HCT116 (cell line): ENCODE measurements around the gene DDR2. TPM values are rescaled to one million over a fixed set of nuclear protein-coding genes. Genes with fewer than 3 reads are reported as not detected.

Experiments
- ATAC-seq: fragments of 200-7000 bp; cut with Tn5 transposase; 2 replicates; pipeline ENCODE4 v1.9.1; 2020; ENCODE audit warnings: mild to moderate bottlenecking, moderate library complexity
- BruUV-seq: library from RNA; stranded (reverse); fragments of 400-500 nt; replicated peaks from 2 replicates; lab custom pipeline; 2021; lab: Mats Ljungman, UMichigan
- CTCF ChIA-PET: fragments of 300-600 bp; sonication (Branson Sonifier 250); formaldehyde crosslinking; loops from one replicate; lab custom pipeline; 2021; ENCODE audit warnings: antibody characterized with exemption; lab: Charles Lee
- POLR2A ChIA-PET: fragments of 300-600, 350-600 bp; sonication (Branson Sonifier 250); formaldehyde crosslinking; loops from one replicate; lab custom pipeline; 2021; ENCODE audit warnings: antibody characterized with exemption; lab: Charles Lee
- RAD21 ChIA-PET, 2 experiments: fragments of 300-600 bp; sonication (Branson Sonifier 250); formaldehyde crosslinking; loops; one replicate each; lab custom pipeline; 2023; ENCODE audit warnings: low total read pairs in 2 of 2; ENCODE audit not compliant: uncharacterized antibody in 2 of 2, unreplicated experiment in 2 of 2, low non-redundant PET in 1 of 2; lab: Charles Lee
- DNase-seq: peaks from one replicate; pipeline ENCODE4 v3.0.0-alpha.2; 2010; ENCODE audit warnings: low read depth, low spot score
- H2AFZ ChIP-seq: fragments of 200-600 bp; shearing (Covaris generic), sonication (generic); 2 replicates; pipeline ENCODE4 v1.6.1; 2017; ENCODE audit warnings: low read depth, mixed run types, mixed read lengths, antibody characterized with exemption, low read length; ENCODE audit not compliant: poor library complexity, severe bottlenecking
- H3K27ac ChIP-seq: 2 replicates; pipeline ENCODE4 v1.5.1; 2012; ENCODE audit warnings: low read depth, low read length
- H3K27me3 ChIP-seq: fragments of 200-600 bp; sonication (generic); 2 replicates; pipeline ENCODE4 v1.6.1; 2016; ENCODE audit warnings: mixed run types, low read length, mixed read lengths; ENCODE audit not compliant: insufficient read depth
- H3K36me3 ChIP-seq, 2 experiments: fragments of 200-500 bp in 1 of 2; fragments of 200-600 bp in 1 of 2; sonication (Bioruptor generic) in 1 of 2; sonication (generic) in 1 of 2; 2 replicates each; pipeline versions ENCODE4 v1.5.1 to v1.6.1; 2014 to 2016; ENCODE audit warnings: low read length in 2 of 2, inconsistent platforms in 1 of 2, mixed read lengths in 1 of 2, mixed run types in 1 of 2; ENCODE audit not compliant: insufficient read depth in 2 of 2, control insufficient read depth in 1 of 2
- H3K4me1 ChIP-seq, 2 experiments: fragments of 200-600 bp in 1 of 2; sonication (generic) in 1 of 2; 2 replicates each; pipeline versions ENCODE4 v1.5.1 to v1.6.1; 2012 to 2017; ENCODE audit warnings: low read length in 2 of 2, inconsistent platforms in 1 of 2, mild to moderate bottlenecking in 1 of 2, mixed read lengths in 1 of 2, mixed run types in 1 of 2, moderate library complexity in 1 of 2; ENCODE audit not compliant: insufficient read depth in 2 of 2, control insufficient read depth in 1 of 2
- H3K4me2 ChIP-seq: fragments of 200-600 bp; sonication (generic); 2 replicates; pipeline ENCODE4 v1.6.1; 2017; ENCODE audit warnings: mixed run types, low read length, mixed read lengths
- H3K4me3 ChIP-seq, 2 experiments: fragments of 200-600 bp in 1 of 2; sonication (generic) in 1 of 2; replicated peaks in 1 of 2; 2 replicates each; pipeline ENCODE4 v1.5.1; 2011 to 2016; ENCODE audit warnings: low read length in 2 of 2, control low read depth in 1 of 2, low read depth in 1 of 2, mild to moderate bottlenecking in 1 of 2, mixed read lengths in 1 of 2, mixed run types in 1 of 2
- H3K79me2 ChIP-seq: fragments of 200-600 bp; sonication (generic); 2 replicates; pipeline ENCODE4 v1.6.1; 2017; ENCODE audit warnings: mild to moderate bottlenecking, mixed run types, low read length, moderate library complexity, mixed read lengths; ENCODE audit not compliant: insufficient read depth
- H3K9ac ChIP-seq: fragments of 200-600 bp; sonication (generic); 2 replicates; pipeline ENCODE4 v1.6.1; 2016; ENCODE audit warnings: low read length, mixed read lengths
- H3K9me2 ChIP-seq: fragments of 200-600 bp; sonication (generic), shearing (Covaris generic); 2 replicates; pipeline ENCODE4 v1.6.1; 2017; ENCODE audit warnings: mixed run types, mild to moderate bottlenecking, moderate library complexity; ENCODE audit not compliant: insufficient read depth
- H3K9me3 ChIP-seq, 2 experiments: fragments of 200-500 bp in 1 of 2; fragments of 200-600 bp in 1 of 2; sonication (Bioruptor generic) in 1 of 2; sonication (generic) in 1 of 2; 2 replicates each; pipeline ENCODE4 v1.6.1; 2014 to 2017; ENCODE audit warnings: low read length in 2 of 2, mixed read lengths in 2 of 2, inconsistent platforms in 1 of 2, low read depth in 1 of 2, mild to moderate bottlenecking in 1 of 2, mixed run types in 1 of 2, moderate library complexity in 1 of 2; ENCODE audit not compliant: control insufficient read depth in 1 of 2, insufficient read depth in 1 of 2
- H4K20me1 ChIP-seq: fragments of 200-600 bp; sonication (generic), shearing (Covaris generic); 2 replicates; pipeline ENCODE4 v1.6.1; 2017; ENCODE audit warnings: mixed run types, mild to moderate bottlenecking, moderate library complexity; ENCODE audit not compliant: insufficient read depth
- CBX3 ChIP-seq: IDR thresholded peaks from 2 replicates; pipeline ENCODE4 v1.6.1; 2012; ENCODE audit warnings: low read depth
- EGR1 ChIP-seq: IDR thresholded peaks from 2 replicates; pipeline ENCODE4 v1.6.1; 2012; ENCODE audit warnings: low read depth
- EZH2phosphoT487 ChIP-seq: fragments of 200-600 bp; IDR thresholded peaks from 2 replicates; pipeline ENCODE4 v1.6.1; 2018; ENCODE audit warnings: antibody characterized with exemption, borderline replicate concordance
- JUND ChIP-seq: IDR thresholded peaks from 2 replicates; pipeline ENCODE4 v1.6.1; 2012
- POLR2A ChIP-seq: IDR thresholded peaks from 2 replicates; pipeline ENCODE4 v1.7.0; 2011; ENCODE audit warnings: borderline replicate concordance; ENCODE audit not compliant: insufficient read depth, insufficient read length; ENCODE audit errors: extremely low read depth
- POLR2AphosphoS5 ChIP-seq: IDR thresholded peaks from 2 replicates; pipeline ENCODE4 v1.6.1; 2011; ENCODE audit warnings: mild to moderate bottlenecking, low read depth, low read length, moderate library complexity
- RAD21 ChIP-seq: IDR thresholded peaks from 2 replicates; pipeline ENCODE4 v1.6.1; 2012; ENCODE audit warnings: low read depth, mild to moderate bottlenecking
- SRF ChIP-seq: IDR thresholded peaks from 2 replicates; pipeline ENCODE4 v1.6.1; 2012; ENCODE audit warnings: low read depth
- TCF7L2 ChIP-seq: IDR thresholded peaks from 2 replicates; pipeline ENCODE4 v1.7.0; 2011; ENCODE audit warnings: borderline replicate concordance, inconsistent platforms; ENCODE audit not compliant: insufficient read depth, insufficient read length; ENCODE audit errors: extremely low read depth
- ZFX ChIP-seq: fragments of 450-650 bp; IDR thresholded peaks from 2 replicates; pipeline ENCODE4 v1.6.1; 2017
- intact Hi-C: fragments of 100-400 bp; cut with micrococcal nuclease; formaldehyde crosslinking; loops from 2 replicates; pipeline ENCODE4 v1.10.0; 2022
- total RNA-seq: library from RNA; stranded (reverse); gene quantifications from one replicate; pipeline ENCODE4 v1.2.1, GENCODE V29; 2021; ENCODE audit not compliant: unreplicated experiment
- TF ChIP-seq, protein P1 (sequence below): IDR thresholded peaks from 2 replicates; pipeline ENCODE4 v1.6.1; 2012; ENCODE audit warnings: low read depth
- TF ChIP-seq, protein P2 (sequence below): IDR thresholded peaks from 2 replicates; pipeline ENCODE4 v1.6.1; 2011; ENCODE audit warnings: mild to moderate bottlenecking, low read length, moderate library complexity; ENCODE audit not compliant: insufficient replicate concordance; ENCODE audit errors: extremely low read depth
- TF ChIP-seq, protein P3 (sequence below), 3 experiments: fragments of 200-600 bp in 1 of 3; sonication (generic) in 1 of 3; IDR thresholded peaks in 2 of 3; conservative IDR thresholded peaks in 1 of 3; 2 replicates each; pipeline ENCODE4 v1.5.1; 2012 to 2017; ENCODE audit warnings: low read depth in 2 of 3, low read length in 2 of 3, antibody characterized with exemption in 1 of 3, borderline replicate concordance in 1 of 3, control low read depth in 1 of 3, mild to moderate bottlenecking in 1 of 3, mixed read lengths in 1 of 3, mixed run types in 1 of 3, moderate library complexity in 1 of 3; ENCODE audit not compliant: insufficient read depth in 1 of 3

DDR2 gene
- total RNA-seq, 1 experiment from 2014 or later: 0.84 TPM

DNA sequence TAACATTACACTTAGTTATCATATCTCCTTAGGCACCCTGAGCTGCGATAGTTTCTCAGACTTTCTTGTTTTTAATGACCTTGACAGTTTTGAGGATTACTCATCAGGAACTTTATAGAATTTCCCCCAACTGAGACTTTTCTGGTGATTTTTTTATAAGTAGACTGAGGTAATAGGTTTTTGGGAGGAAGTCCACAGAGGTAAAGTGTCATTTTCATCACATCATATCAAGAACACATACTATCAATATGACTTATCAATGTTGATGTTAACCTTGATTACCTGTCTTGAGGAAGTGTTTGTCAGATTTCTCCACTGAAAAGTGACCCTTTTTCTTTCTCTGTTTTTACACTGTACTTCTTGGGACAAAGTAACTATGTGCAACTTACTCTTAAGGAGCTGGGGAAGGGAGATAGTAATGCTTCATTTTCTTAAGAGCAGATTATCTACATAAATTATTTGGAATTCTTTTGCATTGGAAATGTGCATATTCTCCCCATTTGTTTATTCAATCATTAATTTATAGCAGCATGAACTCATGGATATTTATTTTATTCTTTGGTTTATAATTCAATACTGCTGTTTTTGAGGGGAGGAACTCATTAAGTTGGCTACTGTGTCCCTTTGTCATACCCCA, 85.4 kb downstream of the DDR2 start:
- BruUV-seq: no TSS peak
- Histone ChIP-seq H3K9ac (no peak overlapping the region), H3K4me2 (no peak overlapping the region), H4K20me1 (no peaks in the 10 kb centered on the region), H3K9me3 (no peaks in the 10 kb centered on the region), H3K36me3 (no peaks in the 10 kb centered on the region), H3K27me3 (no peaks in the 10 kb centered on the region), H2AFZ (no peak overlapping the region), H3K4me1 (no peaks in the 10 kb centered on the region), H3K79me2 (no peaks in the 10 kb centered on the region), H3K27ac (no peak overlapping the region), H3K4me3 (no peak overlapping the region), H3K9me2 (no peaks in the 10 kb centered on the region)
- POLR2A ChIA-PET: no interaction called here
- ATAC-seq (no peak), DNase-seq (no peak)
- CTCF ChIA-PET: no interaction called here
- intact Hi-C loops: no loop called here
- TF ChIP-seq CBX3 (no peak), EGR1 (no peak), EZH2phosphoT487 (no peak), TCF7L2 (no peak), JUND (no peak), SRF (no peak), POLR2A (no peak), ZFX (no peak), POLR2AphosphoS5 (no peak), RAD21 (no peak)
- TF ChIP-seq, protein P1, sequence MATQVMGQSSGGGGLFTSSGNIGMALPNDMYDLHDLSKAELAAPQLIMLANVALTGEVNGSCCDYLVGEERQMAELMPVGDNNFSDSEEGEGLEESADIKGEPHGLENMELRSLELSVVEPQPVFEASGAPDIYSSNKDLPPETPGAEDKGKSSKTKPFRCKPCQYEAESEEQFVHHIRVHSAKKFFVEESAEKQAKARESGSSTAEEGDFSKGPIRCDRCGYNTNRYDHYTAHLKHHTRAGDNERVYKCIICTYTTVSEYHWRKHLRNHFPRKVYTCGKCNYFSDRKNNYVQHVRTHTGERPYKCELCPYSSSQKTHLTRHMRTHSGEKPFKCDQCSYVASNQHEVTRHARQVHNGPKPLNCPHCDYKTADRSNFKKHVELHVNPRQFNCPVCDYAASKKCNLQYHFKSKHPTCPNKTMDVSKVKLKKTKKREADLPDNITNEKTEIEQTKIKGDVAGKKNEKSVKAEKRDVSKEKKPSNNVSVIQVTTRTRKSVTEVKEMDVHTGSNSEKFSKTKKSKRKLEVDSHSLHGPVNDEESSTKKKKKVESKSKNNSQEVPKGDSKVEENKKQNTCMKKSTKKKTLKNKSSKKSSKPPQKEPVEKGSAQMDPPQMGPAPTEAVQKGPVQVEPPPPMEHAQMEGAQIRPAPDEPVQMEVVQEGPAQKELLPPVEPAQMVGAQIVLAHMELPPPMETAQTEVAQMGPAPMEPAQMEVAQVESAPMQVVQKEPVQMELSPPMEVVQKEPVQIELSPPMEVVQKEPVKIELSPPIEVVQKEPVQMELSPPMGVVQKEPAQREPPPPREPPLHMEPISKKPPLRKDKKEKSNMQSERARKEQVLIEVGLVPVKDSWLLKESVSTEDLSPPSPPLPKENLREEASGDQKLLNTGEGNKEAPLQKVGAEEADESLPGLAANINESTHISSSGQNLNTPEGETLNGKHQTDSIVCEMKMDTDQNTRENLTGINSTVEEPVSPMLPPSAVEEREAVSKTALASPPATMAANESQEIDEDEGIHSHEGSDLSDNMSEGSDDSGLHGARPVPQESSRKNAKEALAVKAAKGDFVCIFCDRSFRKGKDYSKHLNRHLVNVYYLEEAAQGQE: no peak
- TF ChIP-seq, protein P2, sequence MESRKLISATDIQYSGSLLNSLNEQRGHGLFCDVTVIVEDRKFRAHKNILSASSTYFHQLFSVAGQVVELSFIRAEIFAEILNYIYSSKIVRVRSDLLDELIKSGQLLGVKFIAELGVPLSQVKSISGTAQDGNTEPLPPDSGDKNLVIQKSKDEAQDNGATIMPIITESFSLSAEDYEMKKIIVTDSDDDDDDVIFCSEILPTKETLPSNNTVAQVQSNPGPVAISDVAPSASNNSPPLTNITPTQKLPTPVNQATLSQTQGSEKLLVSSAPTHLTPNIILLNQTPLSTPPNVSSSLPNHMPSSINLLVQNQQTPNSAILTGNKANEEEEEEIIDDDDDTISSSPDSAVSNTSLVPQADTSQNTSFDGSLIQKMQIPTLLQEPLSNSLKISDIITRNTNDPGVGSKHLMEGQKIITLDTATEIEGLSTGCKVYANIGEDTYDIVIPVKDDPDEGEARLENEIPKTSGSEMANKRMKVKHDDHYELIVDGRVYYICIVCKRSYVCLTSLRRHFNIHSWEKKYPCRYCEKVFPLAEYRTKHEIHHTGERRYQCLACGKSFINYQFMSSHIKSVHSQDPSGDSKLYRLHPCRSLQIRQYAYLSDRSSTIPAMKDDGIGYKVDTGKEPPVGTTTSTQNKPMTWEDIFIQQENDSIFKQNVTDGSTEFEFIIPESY: no peak
- TF ChIP-seq, protein P3, sequence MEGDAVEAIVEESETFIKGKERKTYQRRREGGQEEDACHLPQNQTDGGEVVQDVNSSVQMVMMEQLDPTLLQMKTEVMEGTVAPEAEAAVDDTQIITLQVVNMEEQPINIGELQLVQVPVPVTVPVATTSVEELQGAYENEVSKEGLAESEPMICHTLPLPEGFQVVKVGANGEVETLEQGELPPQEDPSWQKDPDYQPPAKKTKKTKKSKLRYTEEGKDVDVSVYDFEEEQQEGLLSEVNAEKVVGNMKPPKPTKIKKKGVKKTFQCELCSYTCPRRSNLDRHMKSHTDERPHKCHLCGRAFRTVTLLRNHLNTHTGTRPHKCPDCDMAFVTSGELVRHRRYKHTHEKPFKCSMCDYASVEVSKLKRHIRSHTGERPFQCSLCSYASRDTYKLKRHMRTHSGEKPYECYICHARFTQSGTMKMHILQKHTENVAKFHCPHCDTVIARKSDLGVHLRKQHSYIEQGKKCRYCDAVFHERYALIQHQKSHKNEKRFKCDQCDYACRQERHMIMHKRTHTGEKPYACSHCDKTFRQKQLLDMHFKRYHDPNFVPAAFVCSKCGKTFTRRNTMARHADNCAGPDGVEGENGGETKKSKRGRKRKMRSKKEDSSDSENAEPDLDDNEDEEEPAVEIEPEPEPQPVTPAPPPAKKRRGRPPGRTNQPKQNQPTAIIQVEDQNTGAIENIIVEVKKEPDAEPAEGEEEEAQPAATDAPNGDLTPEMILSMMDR (IDR thresholded peaks at IDR 0.05 in 2 of 3, conservative IDR thresholded peaks at IDR 0.05 in 1 of 3; ENCODE audit: borderline replicate concordance in 1 of 3, insufficient read depth in 1 of 3, low read depth in 2 of 3, low read length in 2 of 3): no peak
- RAD21 ChIA-PET: no interaction called here
